GM18868 (cell line): ENCODE measurements around the gene TMEM87B.
"Not testable (repeated sequence)": the region's sequence is repeated elsewhere in the genome, so short reads cannot be mapped to it uniquely, and the experiment has no call there.

Source experiments
- ATAC-seq: cut with Tn5 transposase; IDR thresholded peaks from one replicate; pipeline ENCODE4 v1.9.1; 2021; ENCODE audit warnings: mild to moderate bottlenecking, moderate library complexity; ENCODE audit not compliant: unreplicated experiment

The TMEM87B gene

DNA sequence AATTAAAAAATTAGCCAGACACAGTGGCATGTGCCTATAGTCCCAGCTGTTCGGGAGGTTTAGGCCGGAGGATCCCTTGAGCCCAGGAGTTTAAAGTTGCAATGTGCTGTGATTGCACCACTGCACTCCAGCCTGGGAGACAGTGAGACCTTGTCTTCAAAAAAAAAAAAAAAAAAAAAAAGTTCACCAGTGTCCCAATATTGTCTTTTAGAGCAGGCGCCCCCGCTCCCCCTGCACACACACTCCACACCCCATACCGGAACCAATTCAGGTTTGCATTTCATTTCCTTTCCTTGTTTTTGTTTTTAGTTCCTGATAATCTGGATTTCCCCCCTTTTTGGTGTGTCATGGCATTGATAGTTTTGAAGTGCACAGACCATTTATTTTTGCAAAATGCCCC, 10.4 kb downstream of the TMEM87B start:
- no peak for ATAC-seq

DNA sequence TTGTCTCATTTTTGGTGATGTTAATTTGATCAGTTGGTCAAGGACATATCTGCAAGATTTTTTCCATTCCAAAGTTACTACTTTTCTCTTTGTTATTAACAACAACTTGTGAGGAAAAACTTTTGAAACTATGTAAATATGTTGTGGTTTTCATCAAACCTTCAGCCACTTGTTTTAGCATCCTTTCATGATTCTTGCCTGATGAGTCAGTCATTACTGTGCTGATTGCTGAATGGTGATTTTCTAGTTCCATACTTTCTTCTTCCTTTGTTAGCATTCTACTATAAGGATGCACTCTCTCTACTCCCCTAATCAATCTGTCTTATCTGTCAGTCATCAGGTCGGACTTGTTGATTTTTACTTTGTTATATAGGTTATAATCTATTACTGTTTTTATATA, 10.9 kb downstream of the TMEM87B start:
- ATAC-seq: no peak

DNA sequence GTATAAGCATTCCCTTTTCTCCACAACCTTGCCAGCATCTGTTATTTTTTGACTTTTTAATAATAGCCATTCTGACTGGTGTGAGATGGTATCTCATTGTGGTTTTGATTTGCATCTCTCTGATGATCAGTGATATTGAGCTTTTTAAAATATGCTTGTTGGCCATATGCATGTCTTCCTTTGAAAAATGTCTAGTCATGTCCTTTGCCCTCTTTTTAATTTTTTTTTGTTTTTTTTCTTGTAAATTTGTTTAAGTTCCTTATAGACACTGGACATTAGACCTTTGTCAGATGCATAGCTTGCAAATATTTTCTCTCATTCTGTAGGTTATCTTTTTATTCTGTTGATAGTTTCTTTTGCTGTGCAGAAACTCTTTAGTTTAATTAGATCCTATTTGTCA, 14.7 kb downstream of the TMEM87B start:
- ATAC-seq: not testable (repeated sequence)

DNA sequence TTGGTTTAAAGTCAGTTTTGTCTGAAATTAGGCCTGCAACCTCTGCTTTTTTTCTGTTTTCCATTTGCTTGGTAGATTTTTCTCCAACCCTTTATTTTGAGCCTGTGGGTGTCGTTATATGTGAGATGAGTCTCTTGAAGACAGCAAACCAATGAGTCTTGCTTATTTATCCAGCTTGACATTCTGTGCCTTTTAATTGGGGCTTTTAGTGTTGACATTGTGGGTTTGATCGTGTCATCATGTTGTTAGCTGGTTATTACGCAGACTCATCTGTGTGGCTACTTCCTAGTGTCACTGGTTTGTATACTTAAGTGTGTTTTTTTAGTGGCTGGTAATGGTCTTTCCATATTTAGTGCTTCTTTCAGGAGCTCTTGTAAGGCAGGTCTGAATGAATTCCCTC, 18.8 kb downstream of the TMEM87B start:
- ATAC-seq: no peak

DNA sequence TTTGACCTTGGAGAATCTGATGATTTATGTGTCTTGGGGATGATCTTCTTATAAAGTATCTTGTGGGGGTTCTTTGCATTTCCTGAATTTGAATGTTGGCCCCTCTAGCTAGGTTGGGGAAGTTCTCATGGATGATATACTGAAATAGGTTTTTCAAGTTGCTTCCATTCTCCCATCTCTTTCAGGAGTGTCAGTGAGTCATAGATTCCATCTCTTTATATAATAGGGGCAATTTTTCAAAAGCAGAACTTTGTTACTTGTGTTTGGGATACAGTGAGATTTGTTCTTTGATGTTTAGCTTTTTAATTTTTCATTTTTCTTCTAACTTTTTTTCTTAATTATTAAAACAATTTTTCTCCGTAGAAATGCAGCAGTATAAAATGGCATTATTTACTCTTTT, 19.4 kb downstream of the TMEM87B start:
- ATAC-seq: no peak

DNA sequence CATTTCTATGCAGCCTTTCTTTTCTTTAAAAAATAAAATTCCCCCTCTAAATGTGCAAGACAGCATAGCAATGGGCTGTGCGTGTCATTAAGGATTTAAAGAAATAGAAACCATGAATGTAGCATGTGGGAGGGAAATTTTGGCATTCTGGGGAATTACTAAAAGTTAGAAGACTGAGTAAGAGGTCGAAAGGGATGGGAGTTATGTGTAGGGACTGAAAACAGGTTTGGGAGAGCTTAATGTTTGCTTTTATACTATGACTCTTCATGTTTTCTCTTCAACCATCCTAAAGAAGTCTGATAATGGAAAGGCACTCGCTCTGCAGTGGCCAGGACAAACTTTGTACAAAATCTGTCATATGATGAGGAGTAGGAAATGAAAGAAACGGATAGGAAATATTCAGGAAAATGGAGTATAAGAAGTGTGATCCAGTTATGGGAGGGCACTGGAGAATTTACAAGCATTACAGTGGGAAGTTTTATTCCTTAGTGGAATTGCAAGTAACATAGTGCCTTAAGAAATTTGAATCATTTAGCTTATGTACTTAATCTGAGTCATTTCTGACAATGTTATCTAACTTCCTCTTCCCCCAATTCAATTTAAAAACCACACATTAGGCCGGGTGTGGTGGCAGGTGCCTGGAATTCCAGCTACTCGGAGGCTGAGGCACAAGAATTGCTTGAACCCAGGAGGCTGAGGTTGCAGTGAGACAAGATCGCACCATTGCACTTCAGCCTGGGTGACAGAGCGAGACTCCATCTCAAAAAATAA, 20.6 kb downstream of the TMEM87B start:
- ATAC-seq: peak; percentile 73

DNA sequence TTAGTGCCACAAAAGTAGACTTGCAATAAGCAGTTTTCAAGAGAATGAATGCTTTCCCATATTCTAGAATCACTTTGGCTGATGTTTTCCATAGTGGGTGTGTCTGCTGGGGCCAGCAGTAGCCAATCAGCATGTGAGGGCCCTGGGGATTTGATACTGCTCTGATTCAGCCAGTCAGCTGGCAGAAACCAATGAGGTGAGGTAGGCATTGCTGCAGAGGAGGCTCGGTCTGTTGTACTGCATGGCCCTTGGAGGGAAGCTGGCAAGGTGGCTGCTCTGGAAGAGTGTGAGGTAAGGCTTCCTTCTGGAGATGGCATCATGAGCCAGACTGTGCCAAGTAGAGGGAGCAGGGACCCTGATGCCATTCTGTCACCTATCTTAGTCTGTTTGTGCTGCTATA, 22.7 kb downstream of the TMEM87B start:
- ATAC-seq: no peak

DNA sequence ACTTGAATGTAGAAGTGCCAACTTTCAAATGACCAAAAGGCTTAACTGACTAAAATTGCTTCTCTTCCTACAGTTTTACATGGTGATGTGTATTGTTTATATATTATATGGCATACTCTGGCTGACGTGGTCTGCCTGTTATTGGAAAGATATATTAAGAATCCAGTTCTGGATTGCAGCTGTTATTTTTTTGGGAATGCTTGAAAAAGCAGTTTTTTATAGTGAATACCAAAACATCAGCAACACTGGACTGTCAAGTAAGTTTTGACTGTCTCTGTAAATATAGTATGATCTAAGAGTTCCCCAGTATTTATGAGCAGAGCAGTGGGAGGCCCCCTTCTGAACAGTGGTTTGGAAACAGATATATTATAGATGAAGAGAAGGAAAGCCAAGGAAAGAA, 26.2 kb downstream of the TMEM87B start:
- no peak for ATAC-seq

DNA sequence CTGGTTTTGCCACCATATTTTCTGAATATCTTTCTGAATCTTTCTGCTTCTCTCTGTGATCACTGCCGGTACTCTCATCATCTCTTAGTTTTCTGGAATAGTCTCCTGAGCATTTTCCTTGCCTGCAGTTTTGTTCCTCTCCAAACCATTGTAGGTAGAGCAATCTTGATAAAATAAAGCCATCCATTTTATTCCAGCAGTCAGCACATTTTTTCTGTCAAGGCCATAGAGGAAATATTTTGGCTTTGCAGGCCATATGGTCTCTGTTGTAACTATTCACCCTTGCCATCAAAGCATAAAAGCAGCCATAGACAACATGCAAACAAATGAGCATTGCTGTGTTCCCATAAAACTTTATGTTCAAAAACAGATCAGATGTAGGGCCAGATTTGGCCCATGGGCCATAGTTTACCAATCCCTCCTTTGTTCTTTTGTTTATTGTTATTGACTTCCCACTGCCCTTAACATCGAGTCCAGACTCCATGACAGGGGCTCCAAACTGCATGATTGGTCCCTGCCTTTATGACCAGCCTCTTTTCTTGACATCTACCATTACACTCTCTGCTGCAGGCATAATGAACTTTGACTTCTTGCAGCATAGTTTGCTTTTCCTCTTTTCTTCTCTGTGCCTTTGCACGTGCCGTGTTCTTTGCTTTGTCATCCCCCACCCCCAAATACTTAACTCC, 29.8 kb downstream of the TMEM87B start:
- ATAC-seq: no peak

DNA sequence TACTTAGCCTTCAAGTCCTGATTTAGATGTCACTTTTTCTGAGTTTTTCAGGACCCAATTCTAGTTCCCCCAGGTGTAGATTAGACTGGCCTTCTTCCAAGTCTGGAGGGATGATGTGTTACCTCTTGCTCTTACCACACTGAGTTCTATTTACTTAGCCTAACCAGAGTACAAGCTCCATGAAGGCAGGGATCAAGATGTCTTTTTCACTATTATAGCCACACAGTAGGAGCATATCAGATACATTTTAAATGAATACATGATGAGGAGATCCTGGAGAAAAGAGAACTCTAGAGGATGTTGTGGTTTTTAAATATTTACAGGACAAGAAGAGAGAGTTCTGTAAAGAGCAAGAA, 30.3 kb downstream of the TMEM87B start:
- no peak for ATAC-seq

DNA sequence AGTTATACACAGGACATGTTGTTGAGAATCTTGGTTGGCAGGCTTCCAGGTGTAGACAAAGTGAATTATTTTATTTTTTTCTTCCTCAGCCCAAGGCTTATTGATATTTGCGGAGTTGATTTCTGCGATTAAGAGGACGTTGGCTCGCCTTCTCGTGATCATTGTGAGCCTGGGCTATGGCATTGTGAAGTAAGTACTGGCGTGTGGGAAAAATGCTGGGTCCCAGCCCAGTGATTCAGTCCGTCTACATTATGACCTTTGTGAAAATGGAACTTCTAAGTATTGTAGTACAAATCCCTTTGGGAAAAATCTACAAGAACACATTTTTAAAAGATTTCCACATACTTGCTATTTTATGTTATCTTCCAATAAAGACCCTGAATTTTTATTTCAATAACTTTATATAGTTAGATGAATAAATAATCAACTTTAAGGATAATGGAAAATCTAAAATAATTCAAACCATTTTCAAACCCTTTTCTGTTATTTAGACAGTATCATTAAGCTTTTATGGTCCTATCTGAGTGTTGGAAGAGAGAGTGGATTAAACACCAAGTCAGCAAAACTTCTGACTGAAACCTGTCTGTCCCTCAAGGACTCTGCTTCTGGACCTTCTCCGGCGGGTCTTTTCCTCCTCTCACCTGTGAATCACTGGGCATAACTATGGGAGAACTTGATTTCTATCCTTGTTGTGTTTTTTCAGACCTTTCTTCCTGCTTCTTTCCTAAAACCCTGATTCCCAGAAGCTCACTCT, 31.0 kb downstream of the TMEM87B start:
- ATAC-seq: no peak

DNA sequence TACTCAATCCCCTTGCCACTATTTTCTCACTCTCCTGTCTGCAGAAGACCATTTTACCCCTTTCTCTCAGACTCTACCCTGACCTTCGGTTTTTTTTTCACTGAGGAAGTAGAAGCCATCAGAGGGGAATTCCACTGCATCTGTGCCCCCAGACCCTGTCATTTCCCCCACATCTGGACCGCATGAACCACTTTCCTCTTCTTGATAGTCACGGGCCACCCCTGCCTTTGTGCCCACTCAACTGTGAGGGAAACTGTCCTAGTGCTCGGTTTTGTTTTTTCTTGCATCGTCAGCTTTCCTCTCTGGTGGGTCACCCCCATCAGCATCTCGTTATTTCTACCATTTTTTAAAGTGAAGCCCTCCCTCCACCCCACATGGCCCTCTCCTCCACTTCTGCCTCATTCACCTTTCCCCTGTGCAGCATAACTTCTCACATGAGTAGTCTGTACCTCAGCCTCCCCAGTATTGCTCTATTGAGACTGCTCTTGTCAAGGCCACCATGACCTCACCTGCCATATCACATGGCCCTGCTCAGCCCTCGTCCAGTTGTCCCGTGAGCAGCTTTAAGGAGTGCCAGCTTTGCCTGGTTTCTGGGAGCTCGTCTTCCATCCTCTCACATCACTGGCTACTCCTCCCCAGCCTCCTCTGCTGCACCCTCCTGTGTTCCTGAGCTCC, 32.4 kb downstream of the TMEM87B start:
- peak; percentile 86 for ATAC-seq

DNA sequence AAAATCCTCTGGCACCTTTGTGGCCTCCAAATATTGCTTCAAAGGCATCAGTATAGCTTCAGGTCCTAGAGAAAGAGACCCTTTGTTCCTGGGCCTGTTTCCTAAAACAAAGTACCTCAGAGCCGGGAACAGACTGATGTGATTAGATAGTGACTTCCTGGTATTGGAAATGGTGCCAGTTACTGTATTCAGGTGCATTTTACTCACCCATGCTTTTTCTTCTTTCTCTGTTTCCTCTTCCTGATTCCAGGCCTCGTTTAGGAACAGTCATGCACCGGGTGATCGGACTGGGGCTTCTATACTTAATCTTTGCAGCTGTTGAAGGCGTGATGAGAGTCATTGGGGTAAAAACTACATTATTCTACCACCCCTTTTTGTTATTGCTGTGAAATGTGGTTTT, 34.3 kb downstream of the TMEM87B start:
- ATAC-seq: no peak

DNA sequence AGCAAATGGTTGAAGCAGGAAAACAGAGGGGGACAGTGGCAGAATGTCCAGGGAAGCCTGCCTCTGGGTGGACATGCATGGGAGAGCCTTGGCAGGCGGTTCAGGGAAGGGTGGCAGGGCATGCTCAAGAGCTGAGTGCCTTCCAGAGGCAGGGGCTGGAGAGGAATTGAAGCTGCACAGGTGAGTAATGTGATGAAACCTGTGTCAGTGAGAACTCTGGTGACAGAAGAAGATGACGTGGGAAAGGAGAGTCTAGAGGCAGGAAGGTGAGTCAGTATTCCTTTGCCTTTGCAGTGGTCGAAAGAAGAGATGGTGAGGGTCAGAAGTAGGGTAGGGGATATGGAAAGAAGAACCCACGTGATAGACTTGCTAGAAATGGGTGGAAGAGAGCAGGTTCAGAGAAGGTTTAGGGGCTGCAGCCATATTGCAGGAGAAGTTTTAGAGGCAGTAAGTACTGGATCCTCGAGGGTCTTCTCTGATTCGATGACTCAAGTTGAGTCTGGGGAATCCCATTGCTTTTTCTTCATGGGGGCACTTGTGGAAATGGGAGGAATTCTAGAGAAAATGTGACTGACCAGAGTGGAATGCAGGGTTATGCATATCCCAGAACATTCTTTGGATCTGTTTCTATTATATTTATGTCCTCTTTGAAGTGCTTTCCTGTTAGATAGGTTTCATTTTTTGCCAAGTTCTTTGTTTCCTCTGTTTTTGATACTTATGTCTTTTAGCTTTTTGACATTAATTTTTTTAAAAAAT, 37.4 kb downstream of the TMEM87B start:
- ATAC-seq: no peak

DNA sequence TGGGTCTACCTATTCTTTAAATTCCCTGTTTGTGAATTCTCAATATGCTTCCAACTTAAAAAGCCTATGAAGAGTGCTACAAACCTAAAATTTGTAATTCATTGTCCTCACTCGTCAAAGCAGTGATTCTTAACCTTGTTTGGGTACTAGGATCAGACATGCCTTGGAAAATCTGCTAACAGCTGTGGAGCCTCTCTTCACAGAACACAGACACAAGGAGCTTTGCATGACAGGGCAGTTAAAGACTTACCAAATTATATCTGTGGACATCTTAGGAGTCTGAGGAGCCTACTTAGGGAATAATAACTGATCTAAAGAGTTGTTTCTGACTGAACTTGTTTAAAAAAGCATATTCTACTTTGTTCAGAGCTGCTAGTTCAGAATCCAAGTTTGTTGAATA, 38.1 kb downstream of the TMEM87B start:
- ATAC-seq: no peak

DNA sequence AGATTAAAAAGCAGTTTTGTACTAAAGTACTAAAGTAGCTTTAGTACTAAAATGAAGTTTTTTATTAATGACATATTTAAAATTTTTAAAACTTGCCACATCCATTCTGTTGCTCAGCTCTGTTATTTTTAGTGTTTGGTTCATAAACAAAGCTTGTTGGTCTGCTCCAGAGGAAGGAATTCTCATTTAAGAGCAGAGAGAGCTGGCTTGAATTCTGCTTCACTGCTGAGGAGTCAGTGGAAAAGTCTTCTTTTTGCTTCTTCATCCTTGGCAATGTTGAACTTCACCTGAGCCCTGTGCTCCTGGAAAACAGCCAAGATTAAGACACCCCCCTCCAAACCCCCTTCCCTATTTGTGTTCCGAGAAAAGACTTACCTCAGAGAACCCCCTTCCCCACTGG, 40.6 kb downstream of the TMEM87B start:
- no peak for ATAC-seq

DNA sequence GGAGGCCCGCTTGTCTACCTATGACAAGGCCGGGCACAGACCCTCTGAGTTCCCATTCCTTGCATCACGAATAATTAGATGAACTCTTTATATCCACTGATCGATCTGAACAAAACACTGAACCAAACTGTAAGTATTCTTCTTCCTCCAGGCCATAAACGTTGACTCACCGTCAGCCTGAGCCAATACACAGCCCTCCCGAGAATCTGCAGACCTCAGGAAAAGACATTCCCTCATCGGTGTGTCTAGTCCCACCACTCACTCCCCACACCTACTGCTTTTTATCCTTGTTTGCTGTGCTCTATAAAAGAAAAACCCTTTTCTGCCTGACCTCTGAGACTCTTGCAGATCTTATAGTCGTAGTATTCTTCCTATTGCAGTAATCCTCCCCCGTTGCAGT, 41.0 kb downstream of the TMEM87B start:
- no peak for ATAC-seq

DNA sequence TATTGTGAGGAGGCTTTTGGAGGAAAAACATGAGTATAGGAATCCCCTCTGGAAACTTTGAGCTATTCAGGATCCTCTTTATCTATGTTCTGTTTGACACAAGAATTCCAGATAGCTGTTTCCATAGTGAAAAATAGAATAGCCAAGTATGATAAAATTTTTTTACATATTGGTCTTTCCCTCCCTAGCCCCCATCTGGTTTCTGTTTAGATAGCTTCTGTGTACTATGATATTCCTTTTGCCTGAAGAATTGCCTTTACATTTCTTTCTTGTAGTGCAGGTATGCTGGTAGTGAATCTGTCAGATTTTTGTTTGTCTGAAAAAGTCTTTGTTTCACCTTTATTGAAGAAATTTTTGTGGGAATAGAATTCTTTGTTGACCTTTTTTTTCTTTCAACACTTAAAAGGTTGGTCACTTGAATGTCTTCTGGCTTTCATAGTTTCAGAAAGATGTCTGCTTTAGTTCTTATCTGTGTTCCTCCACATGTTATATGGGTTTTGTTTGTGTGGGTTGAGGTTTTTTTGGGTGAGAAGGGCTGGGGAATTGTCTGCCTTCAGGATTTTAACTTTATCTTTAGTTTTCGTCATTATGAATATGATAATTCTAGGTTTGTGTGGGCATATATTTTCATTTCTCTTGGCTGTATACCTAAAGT, 53.2 kb downstream of the TMEM87B start:
- no peak for ATAC-seq

DNA sequence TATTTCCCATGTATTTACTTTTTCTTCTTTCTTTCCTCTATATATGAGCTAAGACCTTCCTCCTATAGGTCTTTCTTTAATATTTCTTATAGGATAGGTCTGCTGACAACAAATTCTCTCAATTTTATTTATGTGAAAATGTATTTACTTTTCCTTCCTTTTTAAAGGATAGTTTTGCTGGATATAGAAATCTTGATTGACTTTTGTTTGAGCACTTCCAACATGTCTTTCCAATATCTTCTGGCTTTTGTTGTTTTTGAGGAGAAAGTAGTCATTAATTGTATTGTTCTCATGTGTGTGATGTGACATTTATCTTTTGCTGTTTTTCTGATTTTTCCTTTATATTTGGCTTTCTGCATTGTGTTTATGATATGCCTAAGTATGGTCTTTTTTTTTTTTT, 54.2 kb downstream of the TMEM87B start:
- ATAC-seq: no peak

DNA sequence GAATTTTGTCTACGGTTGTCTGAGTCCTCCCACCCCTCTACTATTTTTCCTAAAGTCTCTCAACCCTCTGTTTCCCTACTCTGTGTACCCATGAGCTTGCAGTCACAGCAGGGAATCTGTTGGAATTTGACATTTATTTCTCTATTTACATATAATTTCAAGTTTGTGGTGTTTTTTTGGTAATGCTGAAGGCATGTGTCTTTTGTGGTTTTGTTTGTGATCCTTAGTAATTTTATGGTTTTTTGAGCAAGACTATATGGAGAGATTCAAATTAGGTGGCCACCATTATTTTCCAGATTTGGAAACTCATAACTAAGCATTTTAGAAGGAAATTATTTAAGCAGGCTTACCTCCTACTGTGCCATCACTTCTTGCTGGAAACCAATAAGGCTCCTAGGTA, 55.9 kb downstream of the TMEM87B start:
- no peak for ATAC-seq
